22Rv1 (cell line): Measurements from ENCODE around the gene STUB1.
A peak's percentile ranks its signal among the peaks of the same experiment; 100 is the strongest.

Experiments used
- H3K27ac ChIP-seq: fragments of 450-650 bp; 2 replicates; pipeline ENCODE4 v1.5.1; 2017
- CTCF ChIP-seq: fragments of 450-650 bp; IDR thresholded peaks from 2 replicates; pipeline ENCODE4 v1.5.1; 2017; ENCODE audit warnings: mild to moderate bottlenecking
- ZFX ChIP-seq: fragments of 450-650 bp; IDR thresholded peaks from 2 replicates; pipeline ENCODE4 v1.6.1; 2017; ENCODE audit warnings: antibody characterized with exemption, borderline replicate concordance

Gene STUB1

GRCh38 chr16:654034-654433 lies 26.2 kb upstream of the STUB1 start:
- no peak for TF ChIP-seq ZFX
- TF ChIP-seq CTCF = no peak
- no peak overlapping the region for H3K27ac ChIP-seq

- no peak for TF ChIP-seq ZFX
- no peak for TF ChIP-seq CTCF
- H3K27ac ChIP-seq = no peak overlapping the region
Observed at GRCh38 chr16:657487-657886, 22.7 kb upstream of the STUB1 start.

- no peak overlapping the region for H3K27ac ChIP-seq
- 0 out of 2 replicates have a peak, but pooled peaks have one; percentile 16 for TF ChIP-seq CTCF
- TF ChIP-seq ZFX = no peak
Observed at GRCh38 chr16:658679-659571, 21.3 kb upstream of the STUB1 start.

- TF ChIP-seq ZFX (no peak), CTCF (no peak)
- H3K27ac ChIP-seq = peak overlapping the region; percentile 65
Observed at GRCh38 chr16:659618-660017, 20.6 kb upstream of the STUB1 start.

GRCh38 chr16:660132-660458 lies 20.1 kb upstream of the STUB1 start:
- TF ChIP-seq CTCF (no peak), ZFX (no peak)
- peak overlapping the region; percentile 65 for H3K27ac ChIP-seq

GRCh38 chr16:660459-661183 lies 19.6 kb upstream of the STUB1 start:
- TF ChIP-seq CTCF (peak; percentile 84), ZFX (no peak)
- peak overlapping the region; percentile 65 for H3K27ac ChIP-seq
